Liver (tissue), 3 donors: ENCODE data around the gene TTC28.

Experiments
- CTCF ChIP-seq: fragments of 150-350 bp; IDR thresholded peaks from 2 replicates; pipeline ENCODE4 v1.5.1; 2017; ENCODE audit warnings: improper control_type of control experiment, low read depth, low read length; ENCODE audit not compliant: missing input control
- EGR1 ChIP-seq, 2 donors: IDR thresholded peaks; 2 replicates each; pipeline ENCODE4 v1.6.1; 2016 to 2018; ENCODE audit warnings: antibody characterized with exemption in 2 of 2, low read depth in 2 of 2
- GABPA ChIP-seq, 2 donors: IDR thresholded peaks in 1 of 2; conservative IDR thresholded peaks in 1 of 2; 2 replicates each; pipeline ENCODE4 v1.6.1; 2016; ENCODE audit warnings: antibody characterized with exemption in 2 of 2, mild to moderate bottlenecking in 1 of 2, moderate library complexity in 1 of 2
- HNF4A ChIP-seq, 2 donors: conservative IDR thresholded peaks; 2 replicates each; pipeline ENCODE4 v1.6.1; 2016; ENCODE audit warnings: antibody characterized with exemption in 2 of 2, mild to moderate bottlenecking in 2 of 2
- MAX ChIP-seq: IDR thresholded peaks from 2 replicates; pipeline ENCODE4 v1.6.1; 2016; ENCODE audit warnings: antibody characterized with exemption
- RAD21 ChIP-seq, 2 donors: IDR thresholded peaks; 2 replicates each; pipeline ENCODE4 v1.6.1; 2016; ENCODE audit warnings: antibody characterized with exemption in 2 of 2, mild to moderate bottlenecking in 2 of 2
- REST ChIP-seq: IDR thresholded peaks from 2 replicates; pipeline ENCODE4 v1.6.1; 2016; ENCODE audit warnings: antibody characterized with exemption, mild to moderate bottlenecking
- RXRA ChIP-seq, 2 donors: IDR thresholded peaks; 2 replicates each; pipeline ENCODE4 v1.6.1; 2017 to 2018; ENCODE audit warnings: antibody characterized with exemption in 2 of 2, mild to moderate bottlenecking in 1 of 2
- donor health status: healthy.
- donor health status: healthy.

GRCh38 chr22:28139961-28140360, 539.7 kb downstream of the TTC28 start:
- TF ChIP-seq CTCF = no peak
- TF ChIP-seq HNF4A (conservative IDR thresholded peaks at IDR 0.05) = no peak
- TF ChIP-seq RAD21 (IDR thresholded peaks at IDR 0.05) = no peak
- TF ChIP-seq RXRA (IDR thresholded peaks at IDR 0.05) = no peak
- no peak for TF ChIP-seq GABPA (IDR thresholded peaks at IDR 0.05 in 1 of 2, conservative IDR thresholded peaks at IDR 0.05 in 1 of 2)
- no peak for TF ChIP-seq MAX
- TF ChIP-seq EGR1 (IDR thresholded peaks at IDR 0.05; ENCODE audit: low read depth in 2 of 2) = no peak
- TF ChIP-seq REST = no peak
